GM19468 (cell line): Measurements from ENCODE around the gene ATP6V0E2.

ENCODE experiments used
- ATAC-seq: cut with Tn5 transposase; IDR thresholded peaks from one replicate; pipeline ENCODE4 v1.9.1; 2021; ENCODE audit warnings: mild to moderate bottlenecking, moderate library complexity, moderate number of reproducible peaks; ENCODE audit not compliant: unreplicated experiment; ENCODE audit errors: extremely low read depth

ATP6V0E2 gene

DNA sequence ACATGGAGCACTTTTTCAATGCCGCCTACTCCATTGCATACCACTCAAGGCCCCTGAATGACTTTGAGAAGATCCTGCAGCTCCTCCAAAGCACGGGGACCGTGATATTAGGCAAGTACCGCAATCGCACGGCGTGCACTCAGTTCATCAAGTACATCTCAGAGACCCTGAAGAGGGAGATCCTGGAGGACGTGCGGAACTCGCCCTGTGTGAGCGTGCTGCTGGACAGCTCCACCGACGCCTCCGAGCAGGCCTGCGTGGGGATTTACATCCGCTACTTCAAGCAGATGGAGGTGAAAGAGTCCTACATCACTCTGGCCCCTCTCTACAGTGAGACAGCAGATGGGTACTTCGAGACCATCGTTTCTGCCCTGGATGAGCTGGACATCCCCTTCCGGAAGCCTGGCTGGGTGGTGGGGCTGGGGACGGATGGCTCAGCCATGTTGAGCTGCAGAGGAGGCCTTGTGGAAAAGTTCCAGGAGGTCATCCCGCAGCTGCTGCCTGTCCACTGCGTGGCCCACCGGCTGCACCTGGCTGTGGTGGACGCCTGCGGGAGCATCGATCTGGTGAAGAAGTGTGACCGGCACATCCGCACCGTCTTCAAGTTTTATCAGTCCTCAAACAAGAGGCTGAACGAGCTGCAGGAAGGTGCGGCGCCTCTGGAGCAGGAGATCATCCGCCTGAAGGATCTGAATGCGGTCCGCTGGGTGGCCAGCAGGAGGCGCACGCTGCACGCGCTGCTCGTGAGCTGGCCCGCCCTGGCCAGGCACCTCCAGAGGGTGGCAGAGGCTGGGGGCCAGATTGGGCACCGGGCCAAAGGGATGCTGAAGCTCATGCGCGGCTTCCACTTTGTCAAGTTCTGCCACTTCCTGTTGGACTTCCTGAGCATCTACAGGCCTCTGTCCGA, 12.7 kb upstream of the ATP6V0E2 start:
- ATAC-seq, result no peak

DNA sequence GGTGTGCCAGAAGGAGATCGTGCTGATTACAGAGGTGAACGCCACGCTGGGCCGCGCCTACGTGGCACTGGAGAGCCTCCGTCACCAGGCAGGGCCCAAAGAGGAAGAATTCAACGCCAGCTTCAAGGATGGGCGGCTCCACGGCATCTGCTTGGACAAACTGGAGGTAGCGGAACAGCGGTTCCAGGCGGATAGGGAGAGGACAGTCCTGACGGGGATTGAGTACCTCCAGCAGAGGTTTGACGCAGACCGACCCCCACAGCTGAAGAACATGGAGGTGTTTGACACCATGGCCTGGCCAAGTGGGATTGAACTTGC, 12.1 kb upstream of the ATP6V0E2 start:
- no peak for ATAC-seq

DNA sequence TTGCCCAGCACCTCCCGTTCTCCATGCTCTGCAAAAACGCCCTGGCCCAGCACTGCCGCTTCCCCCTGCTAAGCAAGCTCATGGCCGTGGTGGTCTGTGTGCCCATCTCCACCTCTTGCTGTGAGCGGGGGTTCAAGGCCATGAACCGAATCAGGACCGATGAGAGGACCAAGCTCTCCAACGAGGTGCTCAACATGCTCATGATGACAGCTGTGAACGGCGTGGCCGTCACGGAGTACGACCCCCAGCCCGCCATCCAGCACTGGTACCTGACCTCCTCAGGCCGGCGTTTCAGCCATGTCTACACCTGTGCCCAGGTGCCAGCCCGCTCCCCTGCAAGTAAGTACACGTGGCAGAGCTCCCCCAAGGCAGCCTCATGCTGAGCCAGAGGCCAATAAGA, 11.6 kb upstream of the ATP6V0E2 start:
- no peak for ATAC-seq

DNA sequence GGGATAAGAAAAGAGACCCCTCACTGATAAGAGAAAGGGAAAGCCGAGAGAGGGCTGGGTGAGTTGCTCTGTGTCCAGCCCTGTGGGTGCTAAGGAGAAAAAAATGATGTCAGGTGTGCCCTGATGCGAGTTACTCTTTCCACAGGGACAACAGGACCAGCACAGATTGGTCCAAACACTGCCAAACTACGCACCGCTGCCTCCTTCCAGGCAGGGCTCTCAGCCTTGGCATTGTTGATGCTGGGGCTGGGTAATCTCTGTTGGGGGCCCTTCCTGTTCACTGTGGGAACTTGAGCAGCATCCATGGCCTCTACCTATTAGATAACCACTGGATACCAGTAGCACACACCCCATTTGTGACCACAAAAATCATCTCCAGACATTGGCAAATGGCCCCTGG, 10.3 kb upstream of the ATP6V0E2 start:
- ATAC-seq, result no peak

DNA sequence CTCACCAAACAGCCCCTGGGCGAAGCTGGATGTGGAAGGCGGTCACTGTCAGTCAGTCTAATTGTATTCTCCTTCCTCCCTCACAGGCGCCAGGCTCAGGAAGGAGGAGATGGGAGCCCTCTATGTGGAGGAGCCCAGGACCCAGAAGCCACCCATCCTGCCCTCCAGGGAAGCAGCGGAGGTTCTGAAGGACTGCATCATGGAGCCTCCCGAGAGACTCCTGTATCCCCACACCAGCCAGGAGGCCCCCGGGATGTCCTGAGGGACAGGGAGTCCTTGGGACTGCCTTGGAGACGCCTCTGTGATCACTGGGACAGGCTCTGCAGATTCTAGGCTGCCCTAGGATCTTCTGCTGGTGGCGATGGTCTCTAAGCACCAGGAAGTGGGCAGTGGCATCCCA, 9.7 kb upstream of the ATP6V0E2 start:
- ATAC-seq, result no peak

DNA sequence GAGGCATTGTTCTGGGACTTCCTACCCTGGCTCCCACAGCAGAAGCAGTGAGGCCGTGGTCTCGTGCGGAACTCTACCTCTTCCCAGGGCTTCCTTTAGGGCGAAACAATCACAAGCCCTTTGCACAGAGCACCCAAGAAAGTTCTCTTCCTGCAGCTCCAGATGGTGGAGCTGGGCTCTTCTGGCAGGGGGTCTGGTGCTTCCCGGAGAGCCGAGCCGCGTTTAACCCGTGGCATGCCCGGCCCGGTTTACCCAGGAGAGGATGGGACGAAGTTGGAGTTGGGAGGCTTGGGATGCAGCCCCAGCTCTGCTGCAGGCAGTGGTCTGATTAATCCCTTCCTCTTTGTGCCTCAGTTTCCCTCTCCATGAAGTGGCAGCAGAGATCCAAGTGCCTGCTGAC, 9.0 kb upstream of the ATP6V0E2 start:
- no peak for ATAC-seq

DNA sequence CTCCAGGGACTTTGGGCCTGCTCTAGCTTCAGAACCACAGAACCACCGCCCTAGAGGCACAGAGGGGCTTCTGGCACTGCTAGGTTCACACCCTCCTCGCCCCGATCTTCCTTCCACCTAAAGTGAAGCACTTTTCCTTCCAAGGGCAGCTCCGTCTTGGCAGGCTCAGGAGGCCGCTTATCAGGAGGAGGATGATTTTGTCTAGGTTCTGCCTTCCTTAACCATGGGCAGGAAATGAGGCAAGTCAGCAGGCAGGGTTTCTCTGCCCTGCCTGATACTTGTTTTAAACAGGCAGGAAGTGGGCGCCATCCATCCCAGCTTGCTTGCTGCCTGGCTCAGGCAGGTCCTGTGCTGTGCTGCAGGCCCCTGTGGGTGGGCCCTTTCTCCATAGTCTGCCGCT, 8.3 kb upstream of the ATP6V0E2 start:
- ATAC-seq, result no peak

DNA sequence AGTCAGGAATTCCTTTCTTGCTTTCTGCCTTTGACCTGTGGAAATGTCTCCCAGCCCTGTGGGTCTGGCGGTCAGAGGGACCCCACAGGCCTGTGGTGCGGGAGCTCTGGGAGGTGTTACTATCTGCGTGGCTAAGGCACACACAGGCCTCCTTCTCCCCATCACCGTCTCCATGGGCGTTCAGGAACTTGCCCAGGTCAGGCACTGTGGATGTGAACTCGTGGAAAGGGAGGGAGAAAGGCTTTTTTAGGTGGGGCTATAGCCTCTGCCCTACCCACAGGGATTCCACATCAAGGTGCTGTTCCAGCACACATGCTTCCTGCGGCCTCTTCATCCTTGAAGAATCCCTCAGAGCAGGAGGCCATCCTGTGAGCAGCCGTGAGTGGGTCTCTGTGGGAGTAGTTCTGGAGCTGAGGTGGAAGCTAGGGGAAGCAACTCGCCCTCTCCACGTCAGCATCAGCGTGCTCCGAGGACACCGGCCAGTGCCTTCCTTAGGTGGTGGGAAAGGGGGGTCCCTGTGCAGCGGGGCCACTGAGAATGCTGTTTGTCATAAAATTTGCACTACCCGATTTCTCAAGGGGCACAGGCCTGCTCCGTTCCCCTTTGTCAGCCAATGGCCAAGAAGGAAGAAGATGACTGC, 7.5 kb upstream of the ATP6V0E2 start:
- ATAC-seq, result no peak

DNA sequence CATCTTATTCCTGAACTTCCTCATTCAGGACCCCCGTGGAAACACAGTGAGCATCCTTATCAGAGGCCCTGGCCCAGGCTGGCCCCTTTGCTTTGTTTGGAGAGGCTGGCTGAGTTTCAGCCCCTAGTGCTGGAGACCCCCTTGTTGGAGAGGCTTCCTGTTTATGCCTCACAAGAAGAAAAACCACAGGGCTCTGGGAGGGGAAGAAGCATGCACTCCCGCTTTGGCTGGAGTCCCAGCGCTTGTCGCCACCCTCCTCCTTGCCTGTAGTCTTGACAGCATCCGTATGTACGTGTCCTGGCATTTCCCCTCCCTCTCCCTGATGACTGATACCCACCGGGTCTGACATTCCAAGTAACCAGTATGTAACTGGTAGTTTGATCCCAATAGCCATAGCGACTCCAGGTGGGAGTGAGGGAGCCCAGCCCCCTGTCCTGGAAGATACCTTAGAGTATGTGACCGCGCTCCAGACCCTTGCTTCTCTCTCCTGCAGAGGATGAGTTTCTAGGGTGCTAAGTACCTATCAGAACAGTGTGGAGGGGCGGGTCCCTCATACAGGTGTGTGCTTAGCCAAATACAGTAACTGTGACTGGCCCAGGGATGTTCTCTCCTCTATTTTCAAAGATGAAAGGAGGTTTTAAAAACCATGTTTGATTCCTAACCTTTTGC, 6.9 kb upstream of the ATP6V0E2 start:
- no peak for ATAC-seq

DNA sequence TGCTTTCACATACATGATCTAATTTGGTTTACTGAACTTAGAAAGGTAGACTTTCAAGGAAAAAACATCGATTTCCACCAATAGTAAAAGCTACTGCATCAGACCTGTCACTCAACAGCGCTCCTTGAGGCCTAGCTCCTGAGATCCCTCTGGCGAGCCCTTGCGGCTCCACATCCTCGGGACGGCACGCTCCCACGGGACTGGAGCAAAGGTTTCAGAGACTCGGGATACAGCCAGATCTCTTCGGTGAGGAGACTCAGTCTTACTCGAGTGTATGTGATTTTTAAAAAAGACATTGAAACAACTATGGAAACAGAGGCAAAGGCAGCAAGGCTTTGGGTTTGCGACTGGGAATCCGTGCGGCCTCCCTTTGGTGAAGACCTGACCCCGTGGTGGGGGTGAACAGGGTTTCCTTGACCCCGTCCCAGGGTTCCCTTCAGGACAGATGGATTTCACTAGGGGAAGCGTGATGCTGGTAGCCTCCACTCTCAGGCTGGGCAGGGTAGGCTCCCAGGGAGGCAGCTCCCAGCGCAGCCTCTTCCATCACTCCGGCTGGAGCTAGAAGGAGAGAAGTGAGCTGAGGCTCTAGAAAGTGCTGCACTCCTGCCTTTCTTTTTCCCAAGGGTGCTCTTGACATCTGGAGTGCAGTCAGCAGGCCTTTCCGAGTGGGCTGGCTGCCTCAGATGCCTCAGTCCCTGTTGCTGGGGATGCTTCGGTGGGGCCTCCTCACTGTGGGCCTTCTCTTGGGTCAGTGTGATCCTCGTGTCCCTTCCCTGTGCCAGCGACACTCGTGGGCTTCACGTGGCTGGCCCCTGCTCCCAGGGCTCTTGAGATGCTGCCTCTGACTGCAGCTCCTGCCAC, 5.8 kb upstream of the ATP6V0E2 start:
- no peak for ATAC-seq

DNA sequence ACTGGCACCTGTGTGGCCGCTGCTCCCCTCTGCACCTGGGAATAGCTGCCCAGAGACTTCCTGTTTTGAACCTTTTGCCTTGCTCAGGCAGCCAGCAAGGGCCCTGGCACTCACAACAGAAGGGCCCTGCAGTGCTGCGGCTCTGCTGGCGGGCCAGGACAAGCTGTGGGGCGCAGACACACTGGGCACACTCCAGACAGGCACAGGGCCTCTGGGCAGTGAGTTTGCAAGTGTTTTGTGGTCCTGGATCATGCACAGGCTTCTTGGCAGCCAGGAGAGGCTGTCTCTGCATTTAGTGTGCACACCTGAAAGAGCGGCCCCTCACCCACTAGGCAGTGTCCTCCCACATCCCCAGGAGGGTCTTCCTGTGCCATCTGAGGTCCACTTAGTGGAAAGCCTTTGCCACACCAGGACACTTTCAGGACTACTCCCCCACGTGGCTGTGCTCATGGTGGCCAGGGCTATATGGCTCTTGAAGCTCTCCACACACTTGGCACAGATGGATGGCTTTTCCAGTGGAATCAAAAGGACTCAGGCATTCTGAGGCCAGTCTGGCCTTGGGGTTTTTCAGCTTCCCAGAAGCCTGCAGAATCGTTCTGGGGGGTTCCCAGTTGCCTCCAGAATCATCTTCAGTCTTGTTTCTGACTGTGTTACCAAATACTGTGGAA, 5.0 kb upstream of the ATP6V0E2 start:
- no peak for ATAC-seq

DNA sequence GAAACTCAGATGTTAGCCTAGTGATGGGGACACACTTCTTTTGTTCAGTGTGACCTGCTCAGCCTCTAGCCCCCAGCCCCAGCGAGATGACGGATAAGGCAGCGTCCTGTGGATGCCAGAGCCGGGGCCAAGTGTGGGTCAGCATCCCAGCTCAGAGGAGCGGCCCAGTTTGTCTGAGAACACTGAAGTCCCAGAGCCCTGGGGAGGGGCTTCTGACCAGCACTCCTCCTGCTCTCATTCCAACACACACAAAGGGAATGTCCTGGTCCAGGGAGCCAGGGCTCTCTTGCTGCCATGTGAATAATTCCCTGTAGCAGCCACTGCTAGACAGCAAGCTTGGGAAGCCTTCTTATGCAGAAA, 4.5 kb upstream of the ATP6V0E2 start:
- no peak for ATAC-seq

DNA sequence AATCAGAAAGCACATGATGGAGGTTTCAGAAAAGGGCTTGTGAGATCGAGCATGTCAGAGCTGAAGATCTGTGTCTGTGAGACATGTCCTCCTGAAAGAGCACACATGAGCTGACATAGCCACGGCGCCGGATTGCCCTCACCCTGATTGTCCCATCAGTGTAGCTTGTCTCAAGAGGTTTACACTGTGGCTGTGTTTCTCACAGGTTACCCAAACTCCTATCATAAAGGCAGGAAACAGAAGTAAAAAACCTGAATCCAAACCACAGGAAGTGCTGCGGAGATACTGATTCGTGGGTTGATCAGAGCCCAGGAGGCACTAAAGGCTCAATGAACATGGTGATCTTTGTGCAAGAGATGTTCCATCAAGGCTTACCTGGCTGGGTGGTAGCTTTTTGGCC, 3.9 kb upstream of the ATP6V0E2 start:
- no peak for ATAC-seq

DNA sequence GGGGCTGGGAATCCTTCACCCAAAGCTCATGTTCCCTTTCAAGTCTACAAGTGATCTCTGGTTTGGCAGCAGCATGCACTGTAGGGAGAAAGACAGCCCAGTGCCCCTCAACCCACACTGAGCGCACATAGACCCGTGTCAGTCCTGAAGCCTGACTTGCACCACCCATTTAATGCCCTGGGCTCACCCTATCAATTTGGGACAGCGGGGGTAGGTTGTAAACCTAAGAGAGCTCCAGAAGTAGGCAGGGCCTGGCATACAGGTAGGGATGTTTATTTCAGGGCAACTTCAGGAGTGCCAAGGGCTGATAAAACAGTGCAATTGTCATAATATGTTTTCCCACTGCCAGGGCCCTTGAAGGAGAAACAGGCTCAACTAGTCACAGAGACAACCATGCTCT, 3.5 kb upstream of the ATP6V0E2 start:
- no peak for ATAC-seq

DNA sequence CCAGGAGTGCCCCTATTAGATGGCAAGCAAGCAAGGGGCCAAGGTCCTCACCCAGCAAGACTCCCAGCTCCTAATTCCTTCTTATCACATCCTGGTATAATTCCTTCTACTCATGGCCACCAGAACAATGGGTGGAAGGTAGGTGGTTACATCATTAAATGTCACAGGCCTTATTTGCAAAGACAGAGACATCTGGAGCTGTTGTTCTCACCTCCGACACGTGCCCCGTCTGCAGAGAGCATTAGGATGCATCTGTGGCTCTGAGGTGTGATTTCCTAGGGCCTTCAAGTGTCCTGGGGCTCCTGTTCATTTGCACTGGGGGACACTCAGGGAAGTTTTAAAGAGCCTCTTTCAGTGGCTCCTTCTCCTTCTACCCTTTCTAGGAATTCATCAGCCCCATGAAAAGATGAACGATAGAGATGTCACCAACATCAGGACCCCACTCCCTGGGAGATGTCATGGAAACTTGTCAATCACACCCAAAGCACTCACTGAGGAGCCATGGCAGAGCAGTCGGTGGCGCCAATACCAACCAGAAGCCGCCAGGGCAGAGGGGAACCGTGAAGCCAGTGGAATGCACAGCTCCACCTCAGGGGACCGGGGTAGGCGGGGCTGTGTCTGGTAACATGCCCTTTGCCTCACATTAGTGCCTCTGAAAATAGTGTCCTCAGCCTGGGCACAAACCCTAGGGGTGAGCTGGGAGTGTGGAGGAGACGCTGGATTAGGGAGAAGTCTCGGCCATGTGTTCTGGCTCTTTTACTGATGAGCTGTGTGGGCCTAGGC, 2.9 kb upstream of the ATP6V0E2 start:
- no peak for ATAC-seq

DNA sequence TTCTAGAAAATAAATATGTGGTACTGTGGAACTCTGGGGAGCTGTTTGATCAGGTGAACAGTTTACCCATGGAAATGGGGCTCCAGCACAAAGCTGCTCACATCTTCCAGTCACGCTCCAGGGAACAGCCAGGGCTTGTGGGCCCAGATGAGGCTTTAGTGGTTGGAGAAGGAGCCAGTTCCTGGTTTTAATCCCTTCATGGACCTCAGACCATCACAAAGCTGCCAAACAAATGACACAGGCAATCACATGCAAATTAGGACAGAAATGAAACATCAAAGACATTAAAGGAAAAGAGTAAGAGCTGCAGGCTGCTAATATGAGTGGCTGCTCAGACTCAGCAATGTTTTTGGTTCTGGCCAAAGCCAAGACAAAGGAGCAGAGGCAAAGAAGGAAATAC, 2.2 kb upstream of the ATP6V0E2 start:
- ATAC-seq, result no peak

DNA sequence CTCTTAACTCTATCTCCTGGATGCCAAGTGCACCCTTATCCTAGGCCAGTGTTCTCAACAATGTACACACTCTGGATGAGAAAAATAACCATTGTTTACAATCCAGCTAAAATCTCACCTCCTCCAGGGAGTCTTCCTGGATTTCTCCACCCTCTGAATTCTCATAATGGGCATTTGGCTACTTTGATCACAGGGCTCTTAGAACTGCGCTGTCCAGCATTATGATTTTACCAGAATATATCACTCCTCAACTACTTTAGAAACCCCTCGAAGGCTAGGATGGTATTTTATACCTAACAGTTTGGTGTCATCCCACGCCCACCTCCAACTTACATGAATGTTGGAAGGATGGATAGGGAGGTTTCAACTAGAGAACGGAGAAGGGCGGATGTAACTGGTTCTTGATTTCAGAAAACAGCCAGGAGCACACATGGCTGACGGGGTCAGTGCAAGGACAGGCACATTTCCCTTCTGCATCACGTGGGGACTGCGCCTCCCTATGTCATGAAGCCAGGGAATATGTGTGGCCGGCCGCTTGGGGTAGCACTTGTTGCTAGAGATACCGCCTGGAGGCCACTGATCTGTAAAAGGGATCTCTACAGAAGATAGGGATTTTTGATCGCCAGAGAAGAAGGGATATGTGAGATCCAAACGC, 1.2 kb upstream of the ATP6V0E2 start:
- ATAC-seq, result no peak

DNA sequence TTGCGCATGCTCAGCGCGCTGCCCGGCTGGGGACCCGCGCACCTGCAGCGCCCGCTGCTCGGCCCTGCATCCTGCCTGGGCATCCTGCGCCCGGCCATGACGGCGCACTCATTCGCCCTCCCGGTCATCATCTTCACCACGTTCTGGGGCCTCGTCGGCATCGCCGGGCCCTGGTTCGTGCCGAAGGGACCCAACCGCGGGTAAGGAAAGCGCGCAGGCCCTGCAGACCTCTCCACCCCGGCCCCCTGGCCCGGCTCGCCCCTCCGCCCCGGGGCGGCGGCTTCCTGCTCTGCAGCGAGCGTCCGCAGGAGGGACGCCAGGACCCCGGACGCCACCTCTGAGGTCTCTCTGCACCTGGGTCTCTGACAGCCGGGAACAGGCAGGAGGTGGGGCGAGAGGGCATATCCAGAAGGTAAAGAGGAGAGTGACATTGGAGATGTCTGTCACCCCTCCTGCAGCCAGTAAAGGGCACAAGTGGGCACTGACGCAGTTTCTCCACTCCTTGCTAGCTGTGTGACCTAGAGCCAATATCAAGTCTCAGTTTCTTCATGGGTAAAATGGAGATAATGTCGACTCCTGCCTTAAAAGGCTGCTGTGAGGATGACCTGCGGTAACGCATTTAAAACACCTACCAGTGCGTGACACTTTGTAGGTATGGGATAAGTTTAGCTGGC, 338 bp downstream of the ATP6V0E2 start:
- peak; percentile 71 for ATAC-seq
